ENCODE data around the gene NAPEPLD.

NAPEPLD gene

DNA sequence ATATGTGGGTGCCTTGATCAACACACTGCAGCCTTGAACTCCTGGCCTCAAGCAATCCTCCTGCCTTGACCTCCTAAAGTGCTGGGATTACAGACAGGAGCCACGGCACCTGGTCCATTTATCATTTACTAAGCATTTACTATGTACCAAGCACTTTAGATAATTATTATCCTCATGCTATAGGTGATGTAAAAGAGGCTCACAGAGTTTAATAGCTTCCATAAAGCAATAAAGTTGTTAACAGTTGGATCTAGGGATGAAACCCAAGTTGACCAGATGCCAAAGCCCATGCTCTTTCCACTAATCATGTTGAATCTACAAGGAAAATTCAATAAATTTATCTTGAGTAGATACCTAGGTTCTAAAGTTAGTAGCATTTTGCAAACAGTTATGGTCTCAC lies 5.0 kb downstream of the NAPEPLD start:
- TF ChIP-seq, protein P1, sequence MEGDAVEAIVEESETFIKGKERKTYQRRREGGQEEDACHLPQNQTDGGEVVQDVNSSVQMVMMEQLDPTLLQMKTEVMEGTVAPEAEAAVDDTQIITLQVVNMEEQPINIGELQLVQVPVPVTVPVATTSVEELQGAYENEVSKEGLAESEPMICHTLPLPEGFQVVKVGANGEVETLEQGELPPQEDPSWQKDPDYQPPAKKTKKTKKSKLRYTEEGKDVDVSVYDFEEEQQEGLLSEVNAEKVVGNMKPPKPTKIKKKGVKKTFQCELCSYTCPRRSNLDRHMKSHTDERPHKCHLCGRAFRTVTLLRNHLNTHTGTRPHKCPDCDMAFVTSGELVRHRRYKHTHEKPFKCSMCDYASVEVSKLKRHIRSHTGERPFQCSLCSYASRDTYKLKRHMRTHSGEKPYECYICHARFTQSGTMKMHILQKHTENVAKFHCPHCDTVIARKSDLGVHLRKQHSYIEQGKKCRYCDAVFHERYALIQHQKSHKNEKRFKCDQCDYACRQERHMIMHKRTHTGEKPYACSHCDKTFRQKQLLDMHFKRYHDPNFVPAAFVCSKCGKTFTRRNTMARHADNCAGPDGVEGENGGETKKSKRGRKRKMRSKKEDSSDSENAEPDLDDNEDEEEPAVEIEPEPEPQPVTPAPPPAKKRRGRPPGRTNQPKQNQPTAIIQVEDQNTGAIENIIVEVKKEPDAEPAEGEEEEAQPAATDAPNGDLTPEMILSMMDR (IDR thresholded peaks at IDR 0.05; ENCODE audit: low read depth, low read length, missing control alignments): no peak
- H3K4me3 ChIP-seq (ENCODE audit: low read depth, low read length): no peak overlapping the region
- in situ Hi-C loops (cut with HindIII; ENCODE audit: low sequenced_read_pairs): no loop called here
- DNase-seq (ENCODE audit: low read depth): no peak

DNA sequence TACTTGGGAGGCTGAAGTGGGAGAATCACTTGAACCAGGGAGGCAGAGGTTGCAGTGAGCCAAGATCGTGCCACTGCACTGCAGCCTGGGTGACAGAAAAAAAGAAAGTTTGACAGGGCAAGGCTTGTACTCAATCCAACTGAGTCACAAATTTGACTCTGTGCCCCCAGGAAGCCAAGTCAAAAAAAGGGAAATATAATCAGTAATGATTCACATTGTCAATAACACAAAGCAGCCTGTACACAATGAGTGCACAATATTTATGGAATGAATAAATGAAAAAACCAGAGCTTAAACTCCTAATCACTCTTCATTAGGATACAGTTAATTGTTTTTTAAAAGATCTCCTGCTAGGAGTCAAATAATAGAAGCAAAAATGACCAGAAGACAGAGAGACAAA lies 6.4 kb downstream of the NAPEPLD start:
- no peak overlapping the region for H3K4me3 ChIP-seq (ENCODE audit: low read depth, low read length)
- no peak for DNase-seq (ENCODE audit: low read depth)
- in situ Hi-C loops (cut with HindIII; ENCODE audit: low sequenced_read_pairs): no loop called here
- TF ChIP-seq, protein P1 (IDR thresholded peaks at IDR 0.05; ENCODE audit: low read depth, low read length, missing control alignments): no peak

DNA sequence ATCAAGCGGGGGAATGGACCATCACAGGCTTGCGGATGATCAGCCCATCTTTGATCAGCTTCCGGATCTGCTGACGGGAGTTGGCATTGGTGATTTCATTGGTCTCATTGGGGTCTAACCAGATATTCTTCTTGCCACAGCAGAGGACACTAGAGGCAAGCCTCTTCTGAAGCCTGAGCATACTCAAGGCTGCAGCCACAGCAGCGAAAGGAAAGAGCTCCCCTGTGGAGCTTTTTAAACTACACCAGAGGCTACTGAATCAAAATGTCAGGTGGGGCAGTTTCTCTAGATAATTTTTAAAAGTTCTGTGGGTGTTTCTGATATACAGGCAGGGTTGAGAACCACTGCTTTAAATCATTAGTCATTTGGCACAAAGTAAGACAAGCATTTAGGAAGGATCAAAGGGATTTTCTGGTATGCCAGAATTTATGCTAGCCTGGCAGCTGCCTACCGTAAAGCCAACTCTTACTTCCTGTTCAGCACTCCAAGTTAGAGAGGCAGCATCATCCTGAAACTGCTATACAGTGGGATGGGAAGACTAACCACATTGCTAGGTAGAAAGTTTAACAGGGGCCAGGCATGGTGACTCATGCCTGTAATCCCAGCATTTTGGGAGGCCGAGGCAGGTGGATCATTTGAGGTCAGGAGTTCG lies 7.0 kb downstream of the NAPEPLD start:
- TF ChIP-seq, protein P1 (IDR thresholded peaks at IDR 0.05; ENCODE audit: low read depth, low read length, missing control alignments): no peak
- DNase-seq (ENCODE audit: low read depth): no peak
- in situ Hi-C loops (cut with HindIII; ENCODE audit: low sequenced_read_pairs): no loop called here
- H3K4me3 ChIP-seq (ENCODE audit: low read depth, low read length): no peak overlapping the region

DNA sequence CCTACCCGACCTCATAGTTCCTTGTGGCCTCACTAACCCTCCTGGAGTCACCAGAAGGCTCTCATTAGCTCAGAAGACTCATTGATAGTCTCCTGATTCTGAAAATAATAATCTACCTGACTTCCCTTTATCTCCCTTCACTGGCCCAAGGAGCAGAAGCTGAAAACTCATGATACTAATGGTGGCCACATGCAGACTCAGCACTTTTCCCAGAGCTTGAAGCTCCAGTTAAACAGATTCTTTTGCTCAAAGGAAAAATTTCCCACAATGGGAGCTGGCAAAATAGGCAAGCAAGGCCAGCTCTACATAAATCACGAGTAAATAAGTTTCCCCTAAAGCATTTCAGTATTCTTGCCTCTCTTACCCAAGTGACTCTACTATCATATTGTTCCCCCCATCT lies 8.2 kb downstream of the NAPEPLD start:
- TF ChIP-seq, protein P1 (IDR thresholded peaks at IDR 0.05; ENCODE audit: low read depth, low read length, missing control alignments): no peak
- no peak for DNase-seq (ENCODE audit: low read depth)
- in situ Hi-C loops (cut with HindIII; ENCODE audit: low sequenced_read_pairs): no loop called here
- no peak overlapping the region for H3K4me3 ChIP-seq (ENCODE audit: low read depth, low read length)

DNA sequence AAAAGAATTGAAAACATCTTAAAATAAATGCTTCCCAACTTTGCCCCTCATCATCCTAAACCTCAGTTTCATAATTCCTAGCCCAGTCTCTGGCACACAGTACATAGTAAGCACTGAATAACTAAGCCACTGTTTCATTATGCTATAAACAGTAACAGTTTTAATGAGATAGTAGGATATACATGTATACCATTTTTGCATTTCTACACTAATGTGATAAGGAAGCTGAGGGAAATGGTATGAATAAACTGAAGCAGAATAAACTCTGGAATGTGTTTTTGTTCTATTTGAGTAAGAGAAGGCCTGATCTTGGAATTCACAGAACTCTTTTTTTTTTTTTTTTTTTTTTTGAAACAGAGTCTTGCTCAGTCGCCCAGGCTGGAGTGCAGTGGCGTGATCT lies 8.8 kb downstream of the NAPEPLD start:
- no peak overlapping the region for H3K4me3 ChIP-seq (ENCODE audit: low read depth, low read length)
- in situ Hi-C loops (cut with HindIII; ENCODE audit: low sequenced_read_pairs): no loop called here
- DNase-seq (ENCODE audit: low read depth): no peak
- TF ChIP-seq, protein P1 (IDR thresholded peaks at IDR 0.05; ENCODE audit: low read depth, low read length, missing control alignments): no peak

DNA sequence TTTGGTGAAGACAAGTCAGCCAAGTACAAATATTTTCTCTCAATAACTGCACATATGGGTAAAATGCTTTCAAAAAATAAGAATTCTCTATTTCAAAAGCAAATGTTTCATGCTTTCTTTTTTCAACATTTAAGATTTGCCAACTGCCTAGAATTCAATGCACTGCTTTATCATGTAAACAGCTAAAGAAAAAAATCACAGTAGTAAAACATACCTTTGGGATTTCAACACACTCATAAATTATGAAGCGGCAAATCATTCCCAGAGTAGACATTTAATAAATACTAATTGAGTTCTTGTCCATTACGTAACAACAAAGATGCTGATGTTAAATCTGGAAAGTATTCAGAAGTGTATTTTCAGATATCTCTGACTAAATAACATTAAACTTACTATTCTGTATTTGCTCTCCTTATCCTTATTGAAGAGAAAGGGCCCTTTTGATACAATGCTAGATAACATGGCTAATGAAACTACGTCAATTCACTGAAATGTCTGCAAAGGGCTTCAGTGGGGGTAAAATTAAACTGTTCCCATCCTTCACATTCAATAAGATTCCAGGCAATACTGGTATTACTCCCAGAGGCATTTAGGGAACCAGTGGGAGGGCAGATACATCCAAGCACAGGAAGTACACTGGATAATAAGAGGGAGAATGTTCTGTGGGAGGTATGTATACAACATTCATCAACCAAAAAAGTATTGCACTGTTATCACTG lies 13.9 kb downstream of the NAPEPLD start:
- DNase-seq (ENCODE audit: low read depth): no peak
- TF ChIP-seq, protein P1 (IDR thresholded peaks at IDR 0.05; ENCODE audit: low read depth, low read length, missing control alignments): no peak
- H3K4me3 ChIP-seq (ENCODE audit: low read depth, low read length): no peak overlapping the region
- in situ Hi-C loops (cut with HindIII; ENCODE audit: low sequenced_read_pairs): no loop called here

All from astrocyte of the cerebellum (primary cell).